ENCODE data around the gene ERICH6B. TPM values are rescaled to one million over a fixed set of nuclear protein-coding genes. Genes with fewer than 3 reads are reported as not detected.

Gene ERICH6B
- total and polyA plus RNA-seq, 2 of the 8 experiments (the other 6 are each of a cell fraction or from before 2014, with no cell fraction given): not detected

DNA sequence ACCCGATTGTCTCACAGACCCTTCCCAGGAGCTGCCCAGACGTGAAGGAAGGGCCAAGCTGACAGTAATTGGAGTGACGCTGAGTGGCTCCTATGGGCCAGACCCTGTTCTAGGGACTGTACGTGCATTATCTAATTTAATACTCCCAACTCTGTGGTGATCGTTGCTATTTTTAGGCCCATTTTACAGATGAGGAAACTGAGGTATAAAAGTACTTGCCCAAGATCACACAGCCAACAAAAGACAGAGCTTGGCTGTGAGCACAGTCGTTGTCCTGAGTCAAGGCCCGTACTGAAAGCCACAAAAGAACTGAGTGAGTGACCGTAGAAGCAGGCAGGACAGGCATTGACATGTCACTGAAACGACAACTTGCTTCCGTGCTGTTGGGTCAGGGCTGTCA, 74.7 kb downstream of the ERICH6B start (continued):
- TF ChIP-seq, protein P1, sequence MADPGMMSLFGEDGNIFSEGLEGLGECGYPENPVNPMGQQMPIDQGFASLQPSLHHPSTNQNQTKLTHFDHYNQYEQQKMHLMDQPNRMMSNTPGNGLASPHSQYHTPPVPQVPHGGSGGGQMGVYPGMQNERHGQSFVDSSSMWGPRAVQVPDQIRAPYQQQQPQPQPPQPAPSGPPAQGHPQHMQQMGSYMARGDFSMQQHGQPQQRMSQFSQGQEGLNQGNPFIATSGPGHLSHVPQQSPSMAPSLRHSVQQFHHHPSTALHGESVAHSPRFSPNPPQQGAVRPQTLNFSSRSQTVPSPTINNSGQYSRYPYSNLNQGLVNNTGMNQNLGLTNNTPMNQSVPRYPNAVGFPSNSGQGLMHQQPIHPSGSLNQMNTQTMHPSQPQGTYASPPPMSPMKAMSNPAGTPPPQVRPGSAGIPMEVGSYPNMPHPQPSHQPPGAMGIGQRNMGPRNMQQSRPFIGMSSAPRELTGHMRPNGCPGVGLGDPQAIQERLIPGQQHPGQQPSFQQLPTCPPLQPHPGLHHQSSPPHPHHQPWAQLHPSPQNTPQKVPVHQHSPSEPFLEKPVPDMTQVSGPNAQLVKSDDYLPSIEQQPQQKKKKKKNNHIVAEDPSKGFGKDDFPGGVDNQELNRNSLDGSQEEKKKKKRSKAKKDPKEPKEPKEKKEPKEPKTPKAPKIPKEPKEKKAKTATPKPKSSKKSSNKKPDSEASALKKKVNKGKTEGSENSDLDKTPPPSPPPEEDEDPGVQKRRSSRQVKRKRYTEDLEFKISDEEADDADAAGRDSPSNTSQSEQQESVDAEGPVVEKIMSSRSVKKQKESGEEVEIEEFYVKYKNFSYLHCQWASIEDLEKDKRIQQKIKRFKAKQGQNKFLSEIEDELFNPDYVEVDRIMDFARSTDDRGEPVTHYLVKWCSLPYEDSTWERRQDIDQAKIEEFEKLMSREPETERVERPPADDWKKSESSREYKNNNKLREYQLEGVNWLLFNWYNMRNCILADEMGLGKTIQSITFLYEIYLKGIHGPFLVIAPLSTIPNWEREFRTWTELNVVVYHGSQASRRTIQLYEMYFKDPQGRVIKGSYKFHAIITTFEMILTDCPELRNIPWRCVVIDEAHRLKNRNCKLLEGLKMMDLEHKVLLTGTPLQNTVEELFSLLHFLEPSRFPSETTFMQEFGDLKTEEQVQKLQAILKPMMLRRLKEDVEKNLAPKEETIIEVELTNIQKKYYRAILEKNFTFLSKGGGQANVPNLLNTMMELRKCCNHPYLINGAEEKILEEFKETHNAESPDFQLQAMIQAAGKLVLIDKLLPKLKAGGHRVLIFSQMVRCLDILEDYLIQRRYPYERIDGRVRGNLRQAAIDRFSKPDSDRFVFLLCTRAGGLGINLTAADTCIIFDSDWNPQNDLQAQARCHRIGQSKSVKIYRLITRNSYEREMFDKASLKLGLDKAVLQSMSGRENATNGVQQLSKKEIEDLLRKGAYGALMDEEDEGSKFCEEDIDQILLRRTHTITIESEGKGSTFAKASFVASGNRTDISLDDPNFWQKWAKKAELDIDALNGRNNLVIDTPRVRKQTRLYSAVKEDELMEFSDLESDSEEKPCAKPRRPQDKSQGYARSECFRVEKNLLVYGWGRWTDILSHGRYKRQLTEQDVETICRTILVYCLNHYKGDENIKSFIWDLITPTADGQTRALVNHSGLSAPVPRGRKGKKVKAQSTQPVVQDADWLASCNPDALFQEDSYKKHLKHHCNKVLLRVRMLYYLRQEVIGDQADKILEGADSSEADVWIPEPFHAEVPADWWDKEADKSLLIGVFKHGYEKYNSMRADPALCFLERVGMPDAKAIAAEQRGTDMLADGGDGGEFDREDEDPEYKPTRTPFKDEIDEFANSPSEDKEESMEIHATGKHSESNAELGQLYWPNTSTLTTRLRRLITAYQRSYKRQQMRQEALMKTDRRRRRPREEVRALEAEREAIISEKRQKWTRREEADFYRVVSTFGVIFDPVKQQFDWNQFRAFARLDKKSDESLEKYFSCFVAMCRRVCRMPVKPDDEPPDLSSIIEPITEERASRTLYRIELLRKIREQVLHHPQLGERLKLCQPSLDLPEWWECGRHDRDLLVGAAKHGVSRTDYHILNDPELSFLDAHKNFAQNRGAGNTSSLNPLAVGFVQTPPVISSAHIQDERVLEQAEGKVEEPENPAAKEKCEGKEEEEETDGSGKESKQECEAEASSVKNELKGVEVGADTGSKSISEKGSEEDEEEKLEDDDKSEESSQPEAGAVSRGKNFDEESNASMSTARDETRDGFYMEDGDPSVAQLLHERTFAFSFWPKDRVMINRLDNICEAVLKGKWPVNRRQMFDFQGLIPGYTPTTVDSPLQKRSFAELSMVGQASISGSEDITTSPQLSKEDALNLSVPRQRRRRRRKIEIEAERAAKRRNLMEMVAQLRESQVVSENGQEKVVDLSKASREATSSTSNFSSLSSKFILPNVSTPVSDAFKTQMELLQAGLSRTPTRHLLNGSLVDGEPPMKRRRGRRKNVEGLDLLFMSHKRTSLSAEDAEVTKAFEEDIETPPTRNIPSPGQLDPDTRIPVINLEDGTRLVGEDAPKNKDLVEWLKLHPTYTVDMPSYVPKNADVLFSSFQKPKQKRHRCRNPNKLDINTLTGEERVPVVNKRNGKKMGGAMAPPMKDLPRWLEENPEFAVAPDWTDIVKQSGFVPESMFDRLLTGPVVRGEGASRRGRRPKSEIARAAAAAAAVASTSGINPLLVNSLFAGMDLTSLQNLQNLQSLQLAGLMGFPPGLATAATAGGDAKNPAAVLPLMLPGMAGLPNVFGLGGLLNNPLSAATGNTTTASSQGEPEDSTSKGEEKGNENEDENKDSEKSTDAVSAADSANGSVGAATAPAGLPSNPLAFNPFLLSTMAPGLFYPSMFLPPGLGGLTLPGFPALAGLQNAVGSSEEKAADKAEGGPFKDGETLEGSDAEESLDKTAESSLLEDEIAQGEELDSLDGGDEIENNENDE (IDR thresholded peaks at IDR 0.05; ENCODE audit: insufficient replicate concordance, low read length): no peak
- no peak for TF ChIP-seq EP300 (IDR thresholded peaks at IDR 0.05; ENCODE audit: borderline replicate concordance in 1 of 2, low read depth in 2 of 2, low read length in 2 of 2)
- TF ChIP-seq GABPA (IDR thresholded peaks at IDR 0.05; ENCODE audit: borderline replicate concordance, insufficient read depth, low read length): no peak
- no peak for TF ChIP-seq CREB1 (IDR thresholded peaks at IDR 0.05)
- no peak for TF ChIP-seq FOSL1 (IDR thresholded peaks at IDR 0.05; ENCODE audit: insufficient read depth, low read depth, low read length)
- TF ChIP-seq, protein P2, sequence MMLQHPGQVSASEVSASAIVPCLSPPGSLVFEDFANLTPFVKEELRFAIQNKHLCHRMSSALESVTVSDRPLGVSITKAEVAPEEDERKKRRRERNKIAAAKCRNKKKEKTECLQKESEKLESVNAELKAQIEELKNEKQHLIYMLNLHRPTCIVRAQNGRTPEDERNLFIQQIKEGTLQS (IDR thresholded peaks at IDR 0.05; ENCODE audit: insufficient read depth, low read depth, low read length): no peak
